ENCODE data around the gene RAD51B.
A peak's percentile ranks its signal among the peaks of the same experiment; 100 is the strongest.
"Not testable (repeated sequence)": the region's sequence is repeated elsewhere in the genome, so short reads cannot be mapped to it uniquely, and the experiment has no call there.

RAD51B gene

GRCh38 chr14:67819563-67820421 lies at the start of gene RAD51B:
TSS of gene RAD51B (plus strand) at chr14:67819779.
- DNase-seq = peak; percentile 86

GRCh38 chr14:67773844-67774377 lies 45.7 kb upstream of the RAD51B start:
- no peak for DNase-seq

GRCh38 chr14:67776653-67777322 lies 42.8 kb upstream of the RAD51B start:
- DNase-seq = no peak

GRCh38 chr14:67778792-67779191 lies 40.8 kb upstream of the RAD51B start:
- DNase-seq = no peak

- no peak for DNase-seq
Measured at GRCh38 chr14:67782090-67782489, 37.5 kb upstream of the RAD51B start.

- no peak for DNase-seq
Measured at GRCh38 chr14:67784244-67784823, 35.2 kb upstream of the RAD51B start.

- DNase-seq = no peak
Measured at GRCh38 chr14:67785270-67786109, 34.1 kb upstream of the RAD51B start.

- no peak for DNase-seq
Measured at GRCh38 chr14:67787673-67788072, 31.9 kb upstream of the RAD51B start.

- no peak for DNase-seq
Measured at GRCh38 chr14:67798731-67799130, 20.8 kb upstream of the RAD51B start.

- no peak for DNase-seq
Measured at GRCh38 chr14:67800743-67801142, 18.8 kb upstream of the RAD51B start.

- no peak for DNase-seq
Measured at GRCh38 chr14:67806246-67806645, 13.3 kb upstream of the RAD51B start.

- DNase-seq = no peak
Measured at GRCh38 chr14:67814821-67815220, 4.8 kb upstream of the RAD51B start.

- DNase-seq = no peak
Measured at GRCh38 chr14:67815573-67816225, 3.9 kb upstream of the RAD51B start.

GRCh38 chr14:67816326-67817002 lies 3.1 kb upstream of the RAD51B start, which contains the start of gene ZFYVE26:
TSS of gene ZFYVE26 (minus strand) at chr14:67816590. CDS start at chr14:67815963, 627 bp downstream.
- DNase-seq = peak; percentile 99

GRCh38 chr14:67817750-67818438 lies 1.7 kb upstream of the RAD51B start:
- DNase-seq = no peak

- DNase-seq = not testable (repeated sequence)
Measured at GRCh38 chr14:67818476-67818875, 1.1 kb upstream of the RAD51B start.

GRCh38 chr14:67820428-67820971 lies 921 bp downstream of the RAD51B start:
- DNase-seq = no peak

GRCh38 chr14:67821121-67821520 lies 1.5 kb downstream of the RAD51B start:
- no peak for DNase-seq

GRCh38 chr14:67831113-67831512 lies 11.5 kb downstream of the RAD51B start:
- DNase-seq = no peak

GRCh38 chr14:67833403-67833802 lies 13.8 kb downstream of the RAD51B start:
- DNase-seq = no peak
